HepG2 (cell line): ENCODE measurements around the gene ENSA. TPM values are rescaled to one million over a fixed set of nuclear protein-coding genes. Genes with fewer than 3 reads are reported as not detected.

Experiments used
- ATRX ChIP-seq: sonication (generic); formaldehyde crosslinking; IDR thresholded peaks from 2 replicates; pipeline ENCODE4 v1.4.0; 2020; ENCODE audit warnings: missing genetic modification reagents, borderline replicate concordance
- EED ChIP-seq: sonication (generic); formaldehyde crosslinking; IDR thresholded peaks from 2 replicates; pipeline ENCODE4 v1.5.0; 2020; ENCODE audit warnings: mild to moderate bottlenecking, missing genetic modification reagents
- ESRRA ChIP-seq: sonication (generic); formaldehyde crosslinking; IDR thresholded peaks from 2 replicates; pipeline ENCODE4 v1.5.1; 2020; ENCODE audit warnings: mild to moderate bottlenecking, low read depth, missing genetic modification reagents
- FIP1L1 ChIP-seq: fragments of 200-400 bp; formaldehyde crosslinking; IDR thresholded peaks from 2 replicates; pipeline ENCODE4 v1.6.1; 2018; ENCODE audit warnings: low read depth, mild to moderate bottlenecking, low read length, moderate library complexity, borderline replicate concordance; ENCODE audit not compliant: insufficient read depth
- MXI1 ChIP-seq: IDR thresholded peaks from 3 replicates; pipeline ENCODE4 v1.6.1; 2012; ENCODE audit warnings: low read depth, low read length, inconsistent platforms, borderline replicate concordance
- NAIF1 ChIP-seq: sonication (generic); formaldehyde crosslinking; IDR thresholded peaks from 2 replicates; pipeline ENCODE4 v1.5.0; 2020; ENCODE audit warnings: mild to moderate bottlenecking, missing genetic modification reagents, borderline replicate concordance
- NR2F6 ChIP-seq, 2 experiments: IDR thresholded peaks; 2 replicates each; pipeline ENCODE4 v1.6.1; 2016; ENCODE audit warnings: antibody characterized with exemption in 1 of 2, mild to moderate bottlenecking in 1 of 2
- SIN3A ChIP-seq: IDR thresholded peaks from 2 replicates; pipeline ENCODE4 v1.6.1; 2011; ENCODE audit warnings: low read depth, mild to moderate bottlenecking, control low read depth, low read length, borderline replicate concordance
- SMYD3 ChIP-seq: sonication (generic); formaldehyde crosslinking; IDR thresholded peaks from 2 replicates; pipeline ENCODE4 v1.8.1; 2023; ENCODE audit warnings: mild to moderate bottlenecking, missing genetic modification reagents
- STAG1 ChIP-seq: sonication (generic); formaldehyde crosslinking; IDR thresholded peaks from 2 replicates; pipeline ENCODE4 v1.4.0; 2020; ENCODE audit warnings: missing genetic modification reagents
- TBP ChIP-seq: sonication (generic); formaldehyde crosslinking; IDR thresholded peaks from 2 replicates; pipeline ENCODE4 v1.5.0; 2020; ENCODE audit warnings: missing genetic modification reagents
- TRIM24 ChIP-seq: sonication (generic); formaldehyde crosslinking; IDR thresholded peaks from 2 replicates; pipeline ENCODE4 v1.8.0; 2022; ENCODE audit warnings: mild to moderate bottlenecking, missing genetic modification reagents
- ZBTB8A ChIP-seq: sonication (generic); formaldehyde crosslinking; IDR thresholded peaks from 2 replicates; pipeline ENCODE4 v1.4.0; 2020; ENCODE audit warnings: mild to moderate bottlenecking, low read depth, missing genetic modification reagents, borderline replicate concordance
- ZFP37 ChIP-seq: sonication (generic); formaldehyde crosslinking; IDR thresholded peaks from 2 replicates; pipeline ENCODE4 v1.4.0; 2020; ENCODE audit warnings: missing genetic modification reagents, borderline replicate concordance
- ZKSCAN5 ChIP-seq: sonication (generic); formaldehyde crosslinking; IDR thresholded peaks from 2 replicates; pipeline ENCODE4 v1.5.1; 2020; ENCODE audit warnings: mild to moderate bottlenecking, missing genetic modification reagents
- ZNF33B ChIP-seq: sonication (generic); formaldehyde crosslinking; IDR thresholded peaks from 2 replicates; pipeline ENCODE4 v1.5.1; 2020; ENCODE audit warnings: mild to moderate bottlenecking, missing genetic modification reagents
- ZNF530 ChIP-seq: sonication (generic); formaldehyde crosslinking; IDR thresholded peaks from 2 replicates; pipeline ENCODE4 v1.5.0; 2020; ENCODE audit warnings: low read depth, mild to moderate bottlenecking, missing genetic modification reagents
- ZNF556 ChIP-seq: sonication (generic); formaldehyde crosslinking; IDR thresholded peaks from 2 replicates; pipeline ENCODE4 v1.4.0; 2020; ENCODE audit warnings: mild to moderate bottlenecking, missing genetic modification reagents, borderline replicate concordance
- ZNF615 ChIP-seq: sonication (generic); formaldehyde crosslinking; IDR thresholded peaks from 2 replicates; pipeline ENCODE4 v1.5.0; 2020; ENCODE audit warnings: mild to moderate bottlenecking, missing genetic modification reagents, borderline replicate concordance
- ZNF761 ChIP-seq: sonication (generic); formaldehyde crosslinking; conservative IDR thresholded peaks from 2 replicates; pipeline ENCODE4 v1.4.0; 2020; ENCODE audit warnings: mild to moderate bottlenecking, missing genetic modification reagents
- ZSCAN9 ChIP-seq: IDR thresholded peaks from 2 replicates; pipeline ENCODE4 v1.6.1; 2016; ENCODE audit warnings: borderline replicate concordance
- polyA plus RNA-seq, 8 experiments: library from polyadenylated mRNA; depleted of rRNA in 3 of 8; stranded (reverse) in 7 of 8; unstranded in 1 of 8; fragments of >200 nt; fragmentation: Illumina TruSeq in 4 of 8; extraction: Trizol in 4 of 8; gene quantifications; 2 replicates each; pipeline versions ENCODE4 v1.2.1 to v1.2.3, GENCODE V29; 2011 to 2016; ENCODE audit warnings: low read depth in 4 of 8, missing spikeins in 1 of 8, mixed read lengths in 1 of 8; ENCODE audit not compliant: insufficient read depth in 1 of 8
- total RNA-seq, 5 experiments: library from RNA; depleted of rRNA; stranded (reverse); fragments of >200 nt; fragmentation: Illumina TruSeq; extraction: Trizol; gene quantifications; 2 replicates each; pipeline ENCODE4 v1.2.3, GENCODE V29; 2016; ENCODE audit warnings: low read depth in 1 of 5
- TF ChIP-seq, protein P1 (sequence below): IDR thresholded peaks from 2 replicates; pipeline ENCODE4 v1.6.1; 2016; ENCODE audit warnings: mild to moderate bottlenecking
- TF ChIP-seq, protein P2 (sequence below): sonication (generic); formaldehyde crosslinking; IDR thresholded peaks from 2 replicates; pipeline ENCODE4 v1.8.0; 2022; ENCODE audit warnings: missing genetic modification reagents, low read depth, mild to moderate bottlenecking, borderline replicate concordance
- TF ChIP-seq, protein P3 (sequence below): sonication (generic); formaldehyde crosslinking; IDR thresholded peaks from 2 replicates; pipeline ENCODE4 v1.5.1; 2020; ENCODE audit warnings: missing genetic modification reagents, mild to moderate bottlenecking, borderline replicate concordance
- TF ChIP-seq, protein P4 (sequence below): sonication (generic); formaldehyde crosslinking; IDR thresholded peaks from 2 replicates; pipeline ENCODE4 v1.4.0; 2020; ENCODE audit warnings: mild to moderate bottlenecking, missing genetic modification reagents

Gene ENSA
- total and polyA plus RNA-seq, 2 of the 13 experiments (the other 11 are each of a cell fraction or from before 2014, with no cell fraction given) = 54.5 to 111 TPM

DNA sequence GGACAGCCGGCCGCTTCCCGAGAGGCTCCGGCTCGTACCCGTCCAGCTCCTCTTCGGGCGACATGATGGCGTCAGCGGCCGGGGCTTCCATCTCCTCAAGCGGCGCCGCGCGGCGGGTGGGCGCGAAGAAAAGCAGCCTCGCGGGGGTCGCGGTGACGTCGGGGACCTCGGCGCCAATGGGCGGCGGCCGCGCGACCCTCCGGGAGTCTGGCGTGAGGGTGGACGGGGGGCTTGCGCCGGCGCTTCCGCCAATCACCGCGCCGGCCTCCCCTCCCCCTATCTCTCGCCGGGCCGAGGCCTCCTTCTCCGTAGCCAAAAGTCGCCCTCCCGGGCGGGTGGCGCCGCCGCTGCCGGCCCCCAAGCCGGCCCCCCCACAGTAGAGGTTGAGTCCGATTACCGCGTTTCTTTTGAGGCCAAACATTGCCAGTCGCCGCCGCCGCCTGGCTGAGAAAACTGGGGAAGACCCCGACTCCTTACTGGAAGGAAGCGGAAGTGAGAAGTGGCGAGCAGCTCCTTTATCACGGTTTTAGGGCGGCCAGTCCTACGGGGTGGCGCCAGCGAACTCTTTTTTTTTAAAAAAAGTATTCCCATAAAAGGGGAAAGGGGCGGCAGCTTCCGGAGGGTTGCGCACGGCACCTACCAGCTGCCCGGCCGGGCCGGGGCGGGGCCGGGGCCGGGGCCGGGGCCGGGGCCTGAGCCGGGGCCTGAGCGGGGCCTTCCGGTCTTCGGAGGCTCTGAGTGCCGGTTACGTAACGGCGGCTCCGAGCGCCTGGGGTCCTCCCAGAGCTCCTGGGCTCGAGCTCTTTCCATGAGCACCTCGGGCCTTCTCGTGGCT is 50.1 kb downstream of the ENSA start, which contains the start of gene MCL1 (continued):
- TF ChIP-seq TBP (CRISPR knock-in tag) (no peak), ZBTB8A (CRISPR knock-in tag) (no peak), NAIF1 (CRISPR knock-in tag) (no peak), ESRRA (CRISPR knock-in tag) (no peak), ATRX (no peak), EED (CRISPR knock-in tag) (no peak), STAG1 (CRISPR knock-in tag) (no peak; the same call in 1 of the 2 replicates), MXI1 (peak; percentile 32; the same call in 1 of the 3 replicates), SMYD3 (no peak), ZNF556 (CRISPR knock-in tag) (peak; percentile 67; the same call in 1 of the 2 replicates), ZKSCAN5 (CRISPR knock-in tag) (no peak), FIP1L1 (no peak), TRIM24 (no peak), ZNF530 (CRISPR knock-in tag) (no peak), SIN3A (peak; percentile 95), ZSCAN9 (CRISPR knock-in tag) (peak; percentile 76; the same call in 1 of the 2 replicates), NR2F6 (IDR thresholded peaks at IDR 0.05) (no peak), NR2F6 (CRISPR knock-in tag; IDR thresholded peaks at IDR 0.05) (0 out of 2 replicates have a peak, but pooled peaks have one; percentile 2), ZNF761 (CRISPR knock-in tag) (no peak), ZNF615 (CRISPR knock-in tag) (no peak), ZNF33B (CRISPR knock-in tag) (no peak), ZFP37 (CRISPR knock-in tag) (no peak)
- TF ChIP-seq, protein P1, sequence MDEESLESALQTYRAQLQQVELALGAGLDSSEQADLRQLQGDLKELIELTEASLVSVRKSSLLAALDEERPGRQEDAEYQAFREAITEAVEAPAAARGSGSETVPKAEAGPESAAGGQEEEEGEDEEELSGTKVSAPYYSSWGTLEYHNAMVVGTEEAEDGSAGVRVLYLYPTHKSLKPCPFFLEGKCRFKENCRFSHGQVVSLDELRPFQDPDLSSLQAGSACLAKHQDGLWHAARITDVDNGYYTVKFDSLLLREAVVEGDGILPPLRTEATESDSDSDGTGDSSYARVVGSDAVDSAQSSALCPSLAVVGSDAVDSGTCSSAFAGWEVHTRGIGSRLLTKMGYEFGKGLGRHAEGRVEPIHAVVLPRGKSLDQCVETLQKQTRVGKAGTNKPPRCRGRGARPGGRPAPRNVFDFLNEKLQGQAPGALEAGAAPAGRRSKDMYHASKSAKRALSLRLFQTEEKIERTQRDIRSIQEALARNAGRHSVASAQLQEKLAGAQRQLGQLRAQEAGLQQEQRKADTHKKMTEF = peak; percentile 89
- TF ChIP-seq, protein P2, sequence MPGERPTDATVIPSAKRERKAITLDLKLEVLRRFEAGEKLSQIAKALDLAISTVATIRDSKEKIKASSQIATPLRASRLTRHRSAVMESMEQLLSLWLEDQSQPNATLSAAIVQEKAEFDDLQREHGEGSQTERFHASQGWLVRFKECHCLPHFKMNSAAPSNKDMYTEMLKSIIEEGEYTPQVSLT (CRISPR knock-in tag) = no peak
- TF ChIP-seq, protein P3, sequence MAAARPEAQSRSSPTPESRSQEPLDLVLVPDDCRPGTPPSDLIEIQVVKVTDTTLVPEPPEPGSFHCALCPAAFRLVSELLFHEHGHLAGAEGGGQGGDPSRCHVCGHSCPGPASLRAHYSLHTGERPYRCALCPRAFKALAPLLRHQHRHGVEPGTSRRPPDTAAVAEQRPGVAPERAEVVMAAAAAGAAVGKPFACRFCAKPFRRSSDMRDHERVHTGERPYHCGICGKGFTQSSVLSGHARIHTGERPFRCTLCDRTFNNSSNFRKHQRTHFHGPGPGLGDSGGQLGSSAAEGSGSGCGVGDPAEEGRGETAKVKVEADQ (CRISPR knock-in tag) = 0 out of 2 replicates have a peak, but pooled peaks have one; percentile 20
- TF ChIP-seq, protein P4, sequence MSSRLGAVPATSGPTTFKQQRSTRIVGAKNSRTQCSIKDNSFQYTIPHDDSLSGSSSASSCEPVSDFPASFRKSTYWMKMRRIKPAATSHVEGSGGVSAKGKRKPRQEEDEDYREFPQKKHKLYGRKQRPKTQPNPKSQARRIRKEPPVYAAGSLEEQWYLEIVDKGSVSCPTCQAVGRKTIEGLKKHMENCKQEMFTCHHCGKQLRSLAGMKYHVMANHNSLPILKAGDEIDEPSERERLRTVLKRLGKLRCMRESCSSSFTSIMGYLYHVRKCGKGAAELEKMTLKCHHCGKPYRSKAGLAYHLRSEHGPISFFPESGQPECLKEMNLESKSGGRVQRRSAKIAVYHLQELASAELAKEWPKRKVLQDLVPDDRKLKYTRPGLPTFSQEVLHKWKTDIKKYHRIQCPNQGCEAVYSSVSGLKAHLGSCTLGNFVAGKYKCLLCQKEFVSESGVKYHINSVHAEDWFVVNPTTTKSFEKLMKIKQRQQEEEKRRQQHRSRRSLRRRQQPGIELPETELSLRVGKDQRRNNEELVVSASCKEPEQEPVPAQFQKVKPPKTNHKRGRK (CRISPR knock-in tag) = no peak
